H1 (cell line): Measurements from ENCODE around the gene ZCCHC18. TPM values are rescaled to one million over a fixed set of nuclear protein-coding genes. Genes with fewer than 3 reads are reported as not detected.

Experiments used
- CTCF ChIA-PET: fragments of 300-600 bp; sonication (Branson Sonifier 250); formaldehyde crosslinking; loops from one replicate; lab custom pipeline; 2021; ENCODE audit not compliant: partially characterized antibody; lab: Charles Lee
- POLR2A ChIA-PET: fragments of 300-600 bp; sonication (Branson Sonifier 250); formaldehyde crosslinking; loops from one replicate; lab custom pipeline; 2021; ENCODE audit warnings: inconsistent platforms; ENCODE audit not compliant: partially characterized antibody; lab: Charles Lee
- DNase-seq, 2 experiments: peaks; one replicate each; pipeline versions ENCODE4 v3.0.0 to v3.0.0-alpha.2; 2010 to 2022; ENCODE audit warnings: low spot score in 2 of 2, low read depth in 1 of 2, mixed read lengths in 1 of 2
- FAIRE-seq: peaks from 2 replicates; lab custom pipeline; 2011; peaks lifted over from hg19 to GRCh38; lab: Jason Lieb, UNC
- H2AFZ ChIP-seq: 2 replicates; pipeline ENCODE4 v1.8.1; 2012; ENCODE audit warnings: low read length, inconsistent platforms
- H2AK5ac ChIP-seq: 2 replicates; pipeline ENCODE4 v1.6.1; 2013; ENCODE audit warnings: low read depth, low read length
- H2BK120ac ChIP-seq: replicated peaks from 2 replicates; pipeline ENCODE3; 2013; ENCODE audit warnings: low read depth, low read length, inconsistent platforms
- H2BK12ac ChIP-seq: 2 replicates; pipeline ENCODE4 v1.6.1; 2013; ENCODE audit warnings: low read depth, low read length
- H2BK15ac ChIP-seq: 2 replicates; pipeline ENCODE4 v1.6.1; 2013; ENCODE audit warnings: low read length
- H2BK20ac ChIP-seq: 2 replicates; pipeline ENCODE4 v1.6.1; 2013; ENCODE audit warnings: low read length
- H2BK5ac ChIP-seq: 2 replicates; pipeline ENCODE4 v1.6.1; 2013; ENCODE audit warnings: low read depth, low read length
- H3K14ac ChIP-seq: 2 replicates; pipeline ENCODE4 v1.6.1; 2013; ENCODE audit warnings: inconsistent platforms; ENCODE audit not compliant: insufficient read length
- H3K18ac ChIP-seq: 2 replicates; pipeline ENCODE4 v1.6.1; 2013; ENCODE audit warnings: low read length; ENCODE audit errors: extremely low read depth
- H3K23ac ChIP-seq: 2 replicates; pipeline ENCODE4 v1.6.1; 2013; ENCODE audit warnings: inconsistent platforms; ENCODE audit not compliant: insufficient read length
- H3K23me2 ChIP-seq: 2 replicates; pipeline ENCODE4 v1.6.1; 2013; ENCODE audit warnings: low read depth, low read length
- H3K27ac ChIP-seq: 2 replicates; pipeline ENCODE4 v1.6.1; 2011; ENCODE audit warnings: low read depth, low read length, inconsistent platforms
- H3K27me3 ChIP-seq, 4 experiments: replicated peaks in 1 of 4; 1 replicate in 1 of 4; 2 replicates in 3 of 4; pipeline versions ENCODE4 v1.6.1 to v1.8.1; 2011 to 2013; ENCODE audit warnings: low read length in 3 of 4, mild to moderate bottlenecking in 3 of 4, inconsistent platforms in 2 of 4, mixed read lengths in 2 of 4, moderate library complexity in 1 of 4; ENCODE audit not compliant: control insufficient read depth in 3 of 4, insufficient read depth in 3 of 4; ENCODE audit errors: extremely low read depth in 1 of 4
- H3K36me3 ChIP-seq, 4 experiments: 2 replicates each; pipeline versions ENCODE4 v1.6.1 to v1.8.1; 2011 to 2013; ENCODE audit warnings: mild to moderate bottlenecking in 4 of 4, low read length in 3 of 4, moderate library complexity in 2 of 4, control low read depth in 1 of 4, inconsistent platforms in 1 of 4; ENCODE audit not compliant: insufficient read depth in 4 of 4, control insufficient read depth in 2 of 4
- H3K4ac ChIP-seq: replicated peaks from 2 replicates; pipeline ENCODE3; 2013; ENCODE audit warnings: low read length, low read depth, mixed read lengths, inconsistent platforms; ENCODE audit not compliant: insufficient read length
- H3K4me1 ChIP-seq, 4 experiments: replicated peaks in 1 of 4; 1 replicate in 1 of 4; 2 replicates in 3 of 4; pipeline versions ENCODE4 v1.6.1 to v1.8.1; 2011 to 2013; ENCODE audit warnings: low read length in 3 of 4, inconsistent platforms in 2 of 4, mixed read lengths in 1 of 4; ENCODE audit not compliant: insufficient read depth in 4 of 4, control insufficient read depth in 3 of 4
- H3K4me2 ChIP-seq, 2 experiments: 2 replicates each; pipeline versions ENCODE4 v1.6.1 to v1.8.1; 2011 to 2013; ENCODE audit warnings: low read depth in 2 of 2, low read length in 2 of 2, control low read depth in 1 of 2, inconsistent platforms in 1 of 2, mild to moderate bottlenecking in 1 of 2; ENCODE audit not compliant: insufficient read depth in 1 of 2
- H3K4me3 ChIP-seq, 4 experiments: fragments of 200-600, 300-600 bp in 1 of 4; sonication (generic), shearing (Covaris generic), sonication (Bioruptor Twin) in 1 of 4; 2 replicates each; pipeline versions ENCODE4 v1.5.1 to v1.8.1; 2011 to 2016; ENCODE audit warnings: low read length in 4 of 4, low read depth in 3 of 4, control low read depth in 2 of 4, inconsistent platforms in 2 of 4, mild to moderate bottlenecking in 2 of 4, mixed read lengths in 1 of 4, moderate library complexity in 1 of 4; ENCODE audit not compliant: insufficient read depth in 2 of 4; ENCODE audit errors: extremely low read depth in 1 of 4
- H3K56ac ChIP-seq: replicated peaks from 2 replicates; pipeline ENCODE3; 2013; ENCODE audit warnings: low read depth, mild to moderate bottlenecking, mixed read lengths, low read length, inconsistent platforms; ENCODE audit not compliant: insufficient read length
- H3K79me1 ChIP-seq: 2 replicates; pipeline ENCODE4 v1.6.1; 2013; ENCODE audit warnings: low read depth, low read length, control low read depth
- H3K79me2 ChIP-seq, 2 experiments: 2 replicates each; pipeline versions ENCODE4 v1.6.1 to v1.8.1; 2012 to 2013; ENCODE audit warnings: low read length in 2 of 2, mild to moderate bottlenecking in 2 of 2, inconsistent platforms in 1 of 2; ENCODE audit not compliant: insufficient read depth in 2 of 2, control insufficient read depth in 1 of 2
- H3K9ac ChIP-seq, 4 experiments: replicated peaks in 1 of 4; 1 replicate in 1 of 4; 2 replicates in 3 of 4; pipeline versions ENCODE4 v1.6.1 to v1.8.1; 2011 to 2013; ENCODE audit warnings: low read depth in 3 of 4, low read length in 3 of 4, control low read depth in 2 of 4, mild to moderate bottlenecking in 2 of 4, moderate library complexity in 2 of 4, inconsistent platforms in 1 of 4; ENCODE audit errors: extremely low read depth in 1 of 4
- H3K9me3 ChIP-seq, 2 experiments: 2 replicates each; pipeline versions ENCODE4 v1.6.1 to v1.8.1; 2012 to 2013; ENCODE audit warnings: mild to moderate bottlenecking in 2 of 2, moderate library complexity in 2 of 2, control low read depth in 1 of 2, inconsistent platforms in 1 of 2, low read depth in 1 of 2, low read length in 1 of 2, mixed read lengths in 1 of 2; ENCODE audit not compliant: insufficient read depth in 2 of 2
- H4K20me1 ChIP-seq, 2 experiments: replicated peaks in 1 of 2; 2 replicates each; pipeline versions ENCODE3 to v1.8.1; 2011 to 2013; ENCODE audit warnings: inconsistent platforms in 2 of 2, low read length in 2 of 2, mild to moderate bottlenecking in 1 of 2; ENCODE audit not compliant: insufficient read depth in 2 of 2, control insufficient read depth in 1 of 2
- H4K5ac ChIP-seq: 2 replicates; pipeline ENCODE4 v1.6.1; 2013; ENCODE audit warnings: low read length, low read depth, mixed read lengths, inconsistent platforms; ENCODE audit not compliant: insufficient read length
- H4K8ac ChIP-seq: 2 replicates; pipeline ENCODE4 v1.8.0; 2013; ENCODE audit warnings: mild to moderate bottlenecking, moderate library complexity, low read length, inconsistent platforms; ENCODE audit not compliant: insufficient read depth; ENCODE audit errors: extremely low read depth
- H4K91ac ChIP-seq: replicated peaks from 2 replicates; pipeline ENCODE3; 2013; ENCODE audit warnings: low read length, mixed read lengths, inconsistent platforms; ENCODE audit not compliant: insufficient read length
- CEBPB ChIP-seq: IDR thresholded peaks from 2 replicates; pipeline ENCODE4 v1.6.1; 2012; ENCODE audit warnings: low read depth, low read length
- CHD2 ChIP-seq: IDR thresholded peaks from 2 replicates; pipeline ENCODE4 v1.6.1; 2012; ENCODE audit warnings: low read length, improper control_type of control experiment
- EP300 ChIP-seq, 2 experiments: IDR thresholded peaks; 1 replicate in 1 of 2; 2 replicates in 1 of 2; pipeline ENCODE4 v1.6.1; 2011 to 2012; ENCODE audit warnings: low read depth in 2 of 2, low read length in 2 of 2, mild to moderate bottlenecking in 2 of 2, borderline replicate concordance in 1 of 2, inconsistent platforms in 1 of 2, moderate library complexity in 1 of 2
- POLR2A ChIP-seq, 2 experiments: IDR thresholded peaks; 1 replicate in 1 of 2; 2 replicates in 1 of 2; pipeline ENCODE4 v1.6.1; 2011; ENCODE audit warnings: low read depth in 2 of 2, low read length in 2 of 2, mild to moderate bottlenecking in 2 of 2; ENCODE audit errors: control extremely low read depth in 1 of 2
- YY1 ChIP-seq: IDR thresholded peaks from 2 replicates; pipeline ENCODE4 v1.6.1; 2011; ENCODE audit warnings: low read depth, mild to moderate bottlenecking, low read length
- WGBS, 2 experiments: shearing (Covaris generic) in 1 of 2; methylation state at CpG; one replicate each; pipeline versions ENCODE4 v1.1.6 to v1.1.7; 2013 to 2015; ENCODE audit warnings: low lambda C conversion rate in 2 of 2, mixed read lengths in 2 of 2, inconsistent platforms in 1 of 2, low coverage in 1 of 2, missing lambda C conversion rate in 1 of 2; ENCODE audit not compliant: insufficient replicate concordance in 2 of 2, insufficient coverage in 1 of 2, insufficient read length in 1 of 2; ENCODE audit errors: extremely low coverage in 1 of 2, missing lambda C conversion rate in 1 of 2; 5-methylcytosine and 5-hydroxymethylcytosine counted together
- polyA plus RNA-seq, 7 experiments: library from polyadenylated mRNA; depleted of rRNA in 3 of 7; stranded (reverse) in 5 of 7; unstranded in 2 of 7; fragments of >200 nt in 5 of 7; fragments of 200-250 nt in 2 of 7; gene quantifications; 1 replicate in 5 of 7; 2 replicates in 1 of 7; 4 replicates in 1 of 7; pipeline versions ENCODE4 v1.2.1 to v1.2.3, GENCODE V29; 2011 to 2013; ENCODE audit warnings: missing spikeins in 2 of 7, mixed read lengths in 2 of 7
- total RNA-seq: library from RNA; stranded (reverse); fragmentation: NEBNext Ultra II Directional; extraction: Animal tissue kit (Norgen Biotek cat#: 25700); gene quantifications from 2 replicates; pipeline ENCODE4 v1.2.1, GENCODE V29; 2021

ZCCHC18 gene
- total and polyA plus RNA-seq, 2 of the 8 experiments (the other 6 are each of a cell fraction or from before 2014, with no cell fraction given): 3.7 to 8.8 TPM

GRCh38 chrX:104085919-104086318, 26.4 kb upstream of the ZCCHC18 start:
- H3K4me1 ChIP-seq: no peaks in the 10 kb centered on the region
- DNase-seq (no peak), FAIRE-seq (no peak)
- H2AFZ ChIP-seq: no peak overlapping the region
- H3K36me3 ChIP-seq: no peaks in the 10 kb centered on the region
- H3K56ac ChIP-seq: no peak overlapping the region
- H4K91ac ChIP-seq: no peak overlapping the region
- no peak overlapping the region for H2BK120ac ChIP-seq
- H4K5ac ChIP-seq: no peak overlapping the region
- no peaks in the 10 kb centered on the region for H3K9me3 ChIP-seq
- no peaks in the 10 kb centered on the region for H4K20me1 ChIP-seq
- H3K9ac ChIP-seq: no peak overlapping the region
- H3K79me1 ChIP-seq: no peaks in the 10 kb centered on the region
- no peak overlapping the region for H2BK15ac ChIP-seq
- H2BK5ac ChIP-seq: no peak overlapping the region
- H3K79me2 ChIP-seq: no peaks in the 10 kb centered on the region
- H3K4me2 ChIP-seq: no peak overlapping the region
- no peaks in the 10 kb centered on the region for H3K23me2 ChIP-seq
- H2BK12ac ChIP-seq: no peak overlapping the region
- no peak overlapping the region for H3K23ac ChIP-seq
- no peak overlapping the region for H2BK20ac ChIP-seq
- no peak overlapping the region for H3K18ac ChIP-seq
- H3K27me3 ChIP-seq: no peaks in the 10 kb centered on the region
- H3K27ac ChIP-seq: no peak overlapping the region
- TF ChIP-seq CHD2: no peak
- no peak for TF ChIP-seq YY1
- no peak for TF ChIP-seq CEBPB
- TF ChIP-seq EP300 (IDR thresholded peaks at IDR 0.05; ENCODE audit: borderline replicate concordance in 1 of 2, low read depth in 2 of 2, low read length in 2 of 2): no peak
- no peak for TF ChIP-seq POLR2A (IDR thresholded peaks at IDR 0.05; ENCODE audit: control extremely low read depth in 1 of 2, low read depth in 2 of 2, low read length in 2 of 2)
- H3K14ac ChIP-seq: no peak overlapping the region
- no peak overlapping the region for H3K4ac ChIP-seq
- ChIA-PET POLR2A (interaction anchor here (1.4 kb wide), 1 partner anchor 26 kb away, joined by 3 read pairs; the partner anchor contains the start of gene ZCCHC18), CTCF (interaction anchor here (1.7 kb wide), 1 partner anchor 14 kb away, joined by 3 read pairs; no protein-coding TSS in a partner anchor)
- no peak overlapping the region for H4K8ac ChIP-seq
- no peak overlapping the region for H2AK5ac ChIP-seq
- H3K4me3 ChIP-seq: no peak overlapping the region
- whole genome bisulfite sequencing, 2 experiments: 75% methylated on average over 2 of the region's 7 CpGs; no CpG with 5 or more reads in 1 of the 2 experiments
